A673 (cell line): ENCODE results near the gene ZNF391. TPM values are rescaled to one million over a fixed set of nuclear protein-coding genes. Genes with fewer than 3 reads are reported as not detected.

Experiments used
- BruUV-seq: library from RNA; stranded (reverse); fragments of 400-500 nt; replicated peaks from 2 replicates; lab custom pipeline; 2021; lab: Mats Ljungman, UMichigan
- CTCF ChIA-PET: fragments of 300-600 bp; sonication (Branson Sonifier 250); formaldehyde crosslinking; loops from one replicate; lab custom pipeline; 2022; ENCODE audit warnings: antibody characterized with exemption; lab: Charles Lee
- POLR2A ChIA-PET: fragments of 300-600 bp; sonication (Branson Sonifier 250); formaldehyde crosslinking; loops from one replicate; lab custom pipeline; 2022; ENCODE audit warnings: antibody characterized with exemption; ENCODE audit not compliant: low non-redundant PET; lab: Charles Lee
- DNase-seq: peaks from one replicate; pipeline ENCODE4 v3.0.0-alpha.2; 2015; ENCODE audit warnings: low spot score
- H3K27ac ChIP-seq: fragments of 200-600 bp; sonication (generic); 2 replicates; pipeline ENCODE4 v1.5.1; 2016; ENCODE audit warnings: mixed run types, low read depth, mild to moderate bottlenecking, mixed read lengths, antibody characterized with exemption, low read length; ENCODE audit not compliant: poor library complexity, severe bottlenecking
- H3K27me3 ChIP-seq: fragments of 200-600 bp; sonication (generic); replicated peaks from 2 replicates; pipeline ENCODE4 v1.6.1; 2017; ENCODE audit warnings: mixed run types, low read depth, mild to moderate bottlenecking, mixed read lengths, antibody characterized with exemption, low read length; ENCODE audit not compliant: insufficient read depth, poor library complexity
- H3K36me3 ChIP-seq: fragments of 200-600 bp; sonication (generic); 2 replicates; pipeline ENCODE4 v1.6.1; 2016; ENCODE audit warnings: mixed run types, mild to moderate bottlenecking, mixed read lengths, antibody characterized with exemption, low read length; ENCODE audit not compliant: insufficient read depth, poor library complexity, severe bottlenecking
- H3K4me1 ChIP-seq: fragments of 200-600 bp; sonication (generic); 2 replicates; pipeline ENCODE4 v1.6.1; 2017; ENCODE audit warnings: mixed run types, mild to moderate bottlenecking, mixed read lengths, antibody characterized with exemption, low read length; ENCODE audit not compliant: insufficient read depth, poor library complexity, severe bottlenecking
- H3K4me3 ChIP-seq: fragments of 200-600 bp; sonication (generic); 2 replicates; pipeline ENCODE4 v1.5.1; 2016; ENCODE audit warnings: low read depth, mixed run types, mild to moderate bottlenecking, mixed read lengths, low read length; ENCODE audit not compliant: poor library complexity, severe bottlenecking
- H3K9me3 ChIP-seq: fragments of 200-600 bp; sonication (generic); 2 replicates; pipeline ENCODE4 v1.6.1; 2016; ENCODE audit warnings: mixed run types, low read depth, mild to moderate bottlenecking, mixed read lengths, antibody characterized with exemption, low read length; ENCODE audit not compliant: poor library complexity, severe bottlenecking
- CTCF ChIP-seq: fragments of 300-800, 200-600 bp; sonication (generic); conservative IDR thresholded peaks from 2 replicates; pipeline ENCODE4 v1.5.1; 2017; ENCODE audit warnings: low read depth, mild to moderate bottlenecking, antibody characterized with exemption, low read length, moderate library complexity, mixed read lengths
- EZH2 ChIP-seq: fragments of 200-600 bp; sonication (generic); IDR thresholded peaks from 2 replicates; pipeline ENCODE4 v1.6.1; 2017; ENCODE audit warnings: borderline replicate concordance, low read depth, mild to moderate bottlenecking, mixed read lengths, antibody characterized with exemption, low read length; ENCODE audit not compliant: poor library complexity, severe bottlenecking
- intact Hi-C: fragments of 100-400 bp; cut with micrococcal nuclease; formaldehyde crosslinking; loops from one replicate; pipeline ENCODE4 v1.10.0; 2022; ENCODE audit not compliant: unreplicated experiment
- total RNA-seq: library from RNA; stranded (reverse); gene quantifications from 2 replicates; pipeline ENCODE4 v1.2.3, GENCODE V29; 2021

ZNF391 gene
- total RNA-seq, 1 experiment from 2014 or later = 2.8 TPM

- DNase-seq = no peak
- Histone ChIP-seq H3K9me3 (peaks cover 27% of the 10 kb centered on the region), H3K4me1 (no peaks in the 10 kb centered on the region), H3K27ac (no peak overlapping the region), H3K27me3 (no peaks in the 10 kb centered on the region), H3K4me3 (no peak overlapping the region), H3K36me3 (no peaks in the 10 kb centered on the region)
- CTCF ChIA-PET = no interaction called here
- intact Hi-C loops = no loop called here
- BruUV-seq = no TSS peak
- TF ChIP-seq EZH2 (no peak), CTCF (no peak)
- POLR2A ChIA-PET = no interaction called here
Observed at GRCh38 chr6:27359231-27359630, 29.3 kb upstream of the ZNF391 start.

- intact Hi-C loops = no loop called here
- ChIA-PET CTCF (no interaction called here), POLR2A (no interaction called here)
- Histone ChIP-seq H3K9me3 (no peaks in the 10 kb centered on the region), H3K36me3 (no peaks in the 10 kb centered on the region), H3K27ac (no peak overlapping the region), H3K27me3 (no peaks in the 10 kb centered on the region), H3K4me3 (no peak overlapping the region), H3K4me1 (no peaks in the 10 kb centered on the region)
- TF ChIP-seq CTCF (no peak), EZH2 (no peak)
- no TSS peak for BruUV-seq
- DNase-seq = peak; percentile 2
Observed at GRCh38 chr6:27368202-27368601, 20.4 kb upstream of the ZNF391 start.

GRCh38 chr6:27370391-27370790 is 18.2 kb upstream of the ZNF391 start:
- no peak overlapping the region for H3K4me3 ChIP-seq
- H3K27me3 ChIP-seq = no peaks in the 10 kb centered on the region
- no peak overlapping the region for H3K27ac ChIP-seq
- H3K9me3 ChIP-seq = no peaks in the 10 kb centered on the region
- intact Hi-C loops = no loop called here
- POLR2A ChIA-PET = interaction anchor here (0.6 kb wide), 1 partner anchor 13 kb away, joined by 3 read pairs; no protein-coding TSS in a partner anchor
- no peaks in the 10 kb centered on the region for H3K4me1 ChIP-seq
- no peaks in the 10 kb centered on the region for H3K36me3 ChIP-seq
- CTCF ChIA-PET = no interaction called here
- DNase-seq = no peak
- BruUV-seq = no TSS peak
- TF ChIP-seq EZH2 = no peak
- TF ChIP-seq CTCF = no peak
